Astrocyte (in vitro differentiated cells and primary cell): ENCODE results near the gene KRT31. TPM values are rescaled to one million over a fixed set of nuclear protein-coding genes. Genes with fewer than 3 reads are reported as not detected.

Experiments
- DNase-seq: peaks from one replicate; pipeline ENCODE4 v3.0.0-alpha.2; 2010; ENCODE audit warnings: low read depth
- FAIRE-seq: peaks from 2 replicates; lab custom pipeline; 2011; peaks lifted over from hg19 to GRCh38; lab: Jason Lieb, UNC
- H2AFZ ChIP-seq: 2 replicates; pipeline ENCODE4 v1.6.0; 2012; ENCODE audit warnings: low read depth, low read length, inconsistent platforms
- H3K27ac ChIP-seq: 2 replicates; pipeline ENCODE4 v1.5.1; 2011; ENCODE audit warnings: low read depth, low read length, inconsistent platforms
- H3K27me3 ChIP-seq: 2 replicates; pipeline ENCODE4 v1.6.0; 2011; ENCODE audit warnings: low read length, inconsistent platforms; ENCODE audit not compliant: insufficient read depth
- H3K36me3 ChIP-seq: 2 replicates; pipeline ENCODE4 v1.5.1; 2011; ENCODE audit warnings: low read length, inconsistent platforms; ENCODE audit not compliant: insufficient read depth
- H3K4me1 ChIP-seq: 2 replicates; pipeline ENCODE4 v1.5.1; 2011; ENCODE audit warnings: low read length, inconsistent platforms; ENCODE audit not compliant: insufficient read depth
- H3K4me2 ChIP-seq: 2 replicates; pipeline ENCODE4 v1.6.0; 2012; ENCODE audit warnings: low read length, inconsistent platforms
- H3K4me3 ChIP-seq: 2 replicates; pipeline ENCODE4 v1.5.1; 2011; ENCODE audit warnings: low read depth, mild to moderate bottlenecking, low read length, inconsistent platforms; ENCODE audit not compliant: insufficient read depth
- H3K79me2 ChIP-seq: 2 replicates; pipeline ENCODE4 v1.6.0; 2012; ENCODE audit warnings: mild to moderate bottlenecking, low read length, inconsistent platforms; ENCODE audit not compliant: insufficient read depth
- H3K9ac ChIP-seq: 2 replicates; pipeline ENCODE4 v1.6.0; 2012; ENCODE audit warnings: mild to moderate bottlenecking, low read length, inconsistent platforms
- H3K9me3 ChIP-seq: 2 replicates; pipeline ENCODE4 v1.5.1; 2012; ENCODE audit warnings: low read depth, mild to moderate bottlenecking, low read length, inconsistent platforms; ENCODE audit not compliant: insufficient read depth
- H4K20me1 ChIP-seq: 2 replicates; pipeline ENCODE4 v1.6.0; 2012; ENCODE audit warnings: low read length, inconsistent platforms; ENCODE audit not compliant: insufficient read depth
- H3K27ac Mint-ChIP-seq: one replicate; pipeline ENCODE4 v1.8.0; 2021; ENCODE audit warnings: mild to moderate bottlenecking, mixed read lengths; ENCODE audit not compliant: unreplicated experiment
- H3K27me3 Mint-ChIP-seq: one replicate; pipeline ENCODE4 v1.8.0; 2021; ENCODE audit warnings: low read depth, mixed read lengths; ENCODE audit not compliant: unreplicated experiment
- H3K36me3 Mint-ChIP-seq: one replicate; pipeline ENCODE4 v1.8.0; 2021; ENCODE audit warnings: low read depth, mixed read lengths; ENCODE audit not compliant: unreplicated experiment
- H3K4me1 Mint-ChIP-seq: one replicate; pipeline ENCODE4 v1.8.0; 2021; ENCODE audit warnings: low read depth, mixed read lengths; ENCODE audit not compliant: unreplicated experiment
- H3K4me3 Mint-ChIP-seq: one replicate; pipeline ENCODE4 v1.8.0; 2021; ENCODE audit warnings: mild to moderate bottlenecking, moderate library complexity, mixed read lengths; ENCODE audit not compliant: unreplicated experiment
- H3K9me3 Mint-ChIP-seq: one replicate; pipeline ENCODE4 v1.8.0; 2021; ENCODE audit warnings: mild to moderate bottlenecking, mixed read lengths; ENCODE audit not compliant: unreplicated experiment
- EZH2 ChIP-seq: IDR thresholded peaks from 2 replicates; pipeline ENCODE4 v1.6.1; 2012; ENCODE audit warnings: mild to moderate bottlenecking, low read length, inconsistent platforms; ENCODE audit not compliant: insufficient read depth
- total RNA-seq: library from RNA; stranded (reverse); gene quantifications from 2 replicates; pipeline ENCODE4 v1.2.1, GENCODE V29; 2021
- TF ChIP-seq, protein P1 (sequence below): IDR thresholded peaks from 2 replicates; pipeline ENCODE4 v1.5.1; 2011; ENCODE audit warnings: low read depth, mild to moderate bottlenecking, inconsistent platforms, low read length, moderate library complexity; ENCODE audit not compliant: insufficient read depth

Gene KRT31
- total RNA-seq, 1 donor from 2014 or later = not detected

DNA sequence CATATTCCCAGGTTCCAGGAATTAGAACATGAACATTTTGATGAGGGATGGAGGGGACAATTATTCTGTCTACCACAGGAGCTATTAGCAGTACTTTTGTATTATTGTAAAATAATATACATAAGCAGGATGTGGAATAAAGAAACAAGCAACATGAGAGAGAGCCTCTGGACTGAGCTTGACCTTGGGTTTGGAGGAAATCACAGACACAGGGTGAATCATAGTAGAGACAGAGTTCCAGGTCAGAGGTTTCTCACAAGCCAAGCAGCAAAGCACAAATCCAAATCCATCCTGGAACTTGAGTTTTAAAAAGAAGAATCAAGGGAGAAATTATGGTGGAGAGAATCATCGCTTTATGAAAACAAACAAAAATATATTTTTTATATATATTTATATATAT, 5.1 kb downstream of the KRT31 start:
- Histone ChIP-seq H4K20me1 (no peaks in the 10 kb centered on the region), H3K36me3 (no peaks in the 10 kb centered on the region), H3K4me2 (no peak overlapping the region), H3K4me3 (no peak overlapping the region), H3K27ac (no peak overlapping the region), H3K4me1 (peaks cover 10% of the 10 kb centered on the region), H3K9ac (no peak overlapping the region), H3K9me3 (no peaks in the 10 kb centered on the region), H3K27me3 (no peaks in the 10 kb centered on the region), H3K79me2 (no peaks in the 10 kb centered on the region), H2AFZ (no peak overlapping the region)
- no peak for FAIRE-seq
- Mint-ChIP-seq H3K36me3 (no peaks in the 10 kb centered on the region), H3K27me3 (peaks cover 6% of the 10 kb centered on the region), H3K9me3 (peaks cover 5% of the 10 kb centered on the region), H3K4me3 (no peak overlapping the region), H3K27ac (no peak overlapping the region), H3K4me1 (peaks cover 19% of the 10 kb centered on the region)
- no peak for TF ChIP-seq EZH2
- TF ChIP-seq, protein P1, sequence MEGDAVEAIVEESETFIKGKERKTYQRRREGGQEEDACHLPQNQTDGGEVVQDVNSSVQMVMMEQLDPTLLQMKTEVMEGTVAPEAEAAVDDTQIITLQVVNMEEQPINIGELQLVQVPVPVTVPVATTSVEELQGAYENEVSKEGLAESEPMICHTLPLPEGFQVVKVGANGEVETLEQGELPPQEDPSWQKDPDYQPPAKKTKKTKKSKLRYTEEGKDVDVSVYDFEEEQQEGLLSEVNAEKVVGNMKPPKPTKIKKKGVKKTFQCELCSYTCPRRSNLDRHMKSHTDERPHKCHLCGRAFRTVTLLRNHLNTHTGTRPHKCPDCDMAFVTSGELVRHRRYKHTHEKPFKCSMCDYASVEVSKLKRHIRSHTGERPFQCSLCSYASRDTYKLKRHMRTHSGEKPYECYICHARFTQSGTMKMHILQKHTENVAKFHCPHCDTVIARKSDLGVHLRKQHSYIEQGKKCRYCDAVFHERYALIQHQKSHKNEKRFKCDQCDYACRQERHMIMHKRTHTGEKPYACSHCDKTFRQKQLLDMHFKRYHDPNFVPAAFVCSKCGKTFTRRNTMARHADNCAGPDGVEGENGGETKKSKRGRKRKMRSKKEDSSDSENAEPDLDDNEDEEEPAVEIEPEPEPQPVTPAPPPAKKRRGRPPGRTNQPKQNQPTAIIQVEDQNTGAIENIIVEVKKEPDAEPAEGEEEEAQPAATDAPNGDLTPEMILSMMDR = no peak
- no peak for DNase-seq

DNA sequence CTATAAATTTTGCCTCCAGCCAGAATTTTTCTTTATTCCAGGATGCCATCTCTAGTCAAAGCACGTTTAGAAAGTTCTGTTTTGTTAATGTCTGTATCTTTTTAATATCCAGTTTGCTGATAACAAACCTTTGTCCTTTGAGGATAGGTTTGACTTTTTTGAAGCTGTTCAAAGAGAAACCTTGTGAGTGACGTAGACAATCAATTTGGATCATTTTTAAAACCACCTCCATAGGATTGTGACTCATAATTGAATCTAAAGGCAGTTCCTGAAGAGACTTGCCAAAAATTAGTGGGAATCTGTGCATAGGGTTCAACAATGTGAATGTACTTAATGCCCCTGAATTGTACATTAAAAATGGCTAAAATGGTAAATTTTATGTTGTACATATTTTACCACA, 5.9 kb downstream of the KRT31 start:
- H3K27ac Mint-ChIP-seq = no peak overlapping the region
- H3K9me3 Mint-ChIP-seq = peaks cover 8% of the 10 kb centered on the region
- Histone ChIP-seq H3K9me3 (no peaks in the 10 kb centered on the region), H4K20me1 (no peaks in the 10 kb centered on the region), H3K4me1 (peaks cover 10% of the 10 kb centered on the region), H3K27me3 (no peaks in the 10 kb centered on the region), H3K4me2 (no peak overlapping the region), H3K9ac (no peak overlapping the region), H2AFZ (no peak overlapping the region), H3K36me3 (no peaks in the 10 kb centered on the region), H3K4me3 (no peak overlapping the region), H3K79me2 (no peaks in the 10 kb centered on the region), H3K27ac (no peak overlapping the region)
- DNase-seq = no peak
- FAIRE-seq = no peak
- peaks cover 19% of the 10 kb centered on the region for H3K4me1 Mint-ChIP-seq
- no peak overlapping the region for H3K4me3 Mint-ChIP-seq
- no peaks in the 10 kb centered on the region for H3K36me3 Mint-ChIP-seq
- peaks cover 6% of the 10 kb centered on the region for H3K27me3 Mint-ChIP-seq
- TF ChIP-seq, protein P1 = no peak
- TF ChIP-seq EZH2 = no peak

DNA sequence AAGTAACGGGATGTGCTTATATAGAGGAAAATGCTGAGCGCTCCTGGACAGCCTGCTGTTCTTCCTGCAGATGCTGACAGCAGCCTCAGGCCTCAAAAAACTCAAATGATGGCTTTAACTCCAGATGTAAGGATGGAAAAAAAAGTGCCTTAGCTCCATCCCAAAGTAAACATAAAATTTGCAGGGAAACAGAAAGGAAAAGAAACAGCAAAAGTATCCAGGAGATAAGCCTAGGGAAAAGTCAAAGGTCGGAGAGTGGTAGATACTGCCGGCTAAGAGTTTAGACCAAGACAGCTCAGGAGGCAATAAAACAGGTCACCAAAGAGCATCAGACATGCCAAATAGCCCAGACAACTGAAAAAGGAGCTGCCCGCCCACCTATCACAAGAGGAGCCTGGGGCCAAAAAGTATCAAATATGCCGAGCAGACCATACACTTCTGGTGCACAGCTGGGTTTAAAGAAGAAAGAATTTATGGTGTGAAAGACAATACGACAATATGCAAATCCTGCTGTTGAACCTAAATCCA, 6.9 kb downstream of the KRT31 start:
- FAIRE-seq (no peak), DNase-seq (no peak)
- H3K27me3 Mint-ChIP-seq = peaks cover 3% of the 10 kb centered on the region

More for the DNA sequence above, 6.9 kb downstream of the KRT31 start:
- Mint-ChIP-seq H3K27ac (no peak overlapping the region), H3K36me3 (no peaks in the 10 kb centered on the region), H3K4me3 (no peak overlapping the region), H3K4me1 (peaks cover 19% of the 10 kb centered on the region), H3K9me3 (peaks cover 7% of the 10 kb centered on the region)
- Histone ChIP-seq H3K9me3 (no peaks in the 10 kb centered on the region), H3K79me2 (no peaks in the 10 kb centered on the region), H3K36me3 (no peaks in the 10 kb centered on the region), H3K27ac (no peak overlapping the region), H3K4me3 (no peak overlapping the region), H2AFZ (no peak overlapping the region), H3K4me1 (peaks cover 10% of the 10 kb centered on the region), H3K27me3 (no peaks in the 10 kb centered on the region), H3K9ac (no peak overlapping the region), H3K4me2 (no peak overlapping the region), H4K20me1 (no peaks in the 10 kb centered on the region)
- TF ChIP-seq, protein P1 = no peak
- TF ChIP-seq EZH2 = no peak
